Measurements from ENCODE around the gene KIAA0040.

The KIAA0040 gene

DNA sequence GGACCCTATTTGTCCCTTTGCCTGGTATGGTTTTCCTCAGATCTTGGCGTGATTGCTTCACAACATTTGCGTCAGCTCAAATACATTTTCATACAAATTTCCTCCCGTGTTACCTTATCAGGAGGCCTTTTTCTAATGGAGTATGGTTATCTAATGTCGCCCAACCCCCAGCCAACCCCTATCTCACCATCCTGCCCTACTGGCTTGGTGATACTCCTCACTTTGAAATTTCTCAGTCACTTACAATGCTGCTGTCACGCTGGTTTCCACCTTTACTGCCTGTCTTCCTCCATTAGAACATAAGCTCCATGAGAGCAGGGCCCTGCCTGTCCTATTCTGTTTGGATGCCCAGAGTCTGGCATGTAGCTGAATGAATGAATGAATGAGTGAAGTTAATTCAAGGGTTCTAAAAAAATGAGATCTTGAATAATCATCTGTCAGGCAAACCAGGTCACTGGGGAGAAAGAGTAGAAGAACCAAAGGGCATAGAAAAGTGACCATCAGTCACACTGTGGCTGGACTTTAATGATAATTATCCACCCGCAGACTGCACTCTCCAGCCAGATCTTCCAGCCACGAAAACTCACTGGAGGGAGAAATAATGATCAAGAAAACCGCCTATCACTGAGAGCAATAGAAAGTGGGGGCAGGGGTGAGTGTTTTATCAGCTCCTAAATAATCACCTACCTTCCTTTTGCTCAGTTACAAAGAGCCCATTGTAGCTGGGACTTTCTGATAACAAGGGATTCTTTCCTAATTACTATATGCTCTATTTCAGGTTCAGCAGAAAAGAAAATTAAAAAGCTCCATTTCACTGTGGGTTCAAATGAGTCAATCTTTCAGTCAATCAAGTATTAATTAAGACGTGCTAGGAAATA lies 21.3 kb downstream of the KIAA0040 start:
- DNase-seq (ENCODE audit: low spot score), result no peak

DNA sequence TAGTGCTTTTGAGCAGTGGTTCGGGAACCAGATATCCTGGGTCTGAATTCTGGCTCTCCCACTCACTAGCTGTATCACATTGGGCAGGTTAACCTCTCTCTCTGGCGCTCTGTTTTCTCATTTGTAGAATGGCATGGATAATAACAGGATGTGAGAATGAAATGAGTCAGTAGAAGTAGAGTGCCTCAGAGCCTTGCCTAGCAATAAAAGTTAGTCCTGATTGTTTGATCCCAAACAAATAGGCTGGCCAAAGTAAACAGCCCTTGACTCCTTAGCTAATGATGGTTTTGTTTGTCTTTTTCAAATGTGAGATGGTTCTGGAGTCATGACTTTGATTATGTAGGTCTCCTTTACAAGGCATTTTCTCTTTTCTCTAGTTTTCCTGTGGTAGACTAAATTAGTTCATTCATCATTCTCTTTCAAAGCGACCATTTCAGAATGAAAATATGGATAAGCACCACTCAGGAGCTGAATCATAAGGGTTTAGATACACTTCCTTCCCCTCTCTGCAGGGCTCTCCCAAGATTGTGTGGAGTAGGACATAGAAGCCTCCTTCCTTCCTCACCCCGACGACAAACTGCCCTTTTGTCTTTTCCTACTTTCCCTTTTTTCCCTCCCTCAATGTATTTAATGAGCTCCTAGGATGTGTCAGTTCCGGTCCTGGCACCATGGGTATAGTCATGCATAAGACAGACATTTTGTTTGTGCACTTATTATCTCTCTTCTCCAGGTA lies 23.1 kb downstream of the KIAA0040 start:
- DNase-seq (ENCODE audit: low spot score), result no peak

DNA sequence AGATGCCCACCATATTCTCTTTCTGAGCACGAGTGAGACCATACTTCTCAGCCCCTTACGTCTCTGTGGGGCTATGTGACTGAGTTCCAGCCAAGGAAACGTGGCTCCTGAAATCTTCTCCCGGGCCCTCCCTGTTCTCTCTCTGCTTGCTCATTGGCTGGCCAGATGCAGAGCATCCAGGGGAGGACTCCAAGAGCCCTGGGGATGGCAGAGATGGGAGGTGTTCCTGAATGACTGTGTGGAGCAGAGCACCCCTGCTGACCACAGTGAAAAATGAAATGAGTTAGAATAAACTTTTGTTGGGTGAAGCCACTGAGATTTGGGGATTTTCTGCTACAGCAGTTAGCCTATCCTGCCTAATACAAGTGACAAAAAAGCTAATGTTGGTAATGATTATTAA lies 23.8 kb downstream of the KIAA0040 start:
- DNase-seq (ENCODE audit: low spot score), result no peak

DNA sequence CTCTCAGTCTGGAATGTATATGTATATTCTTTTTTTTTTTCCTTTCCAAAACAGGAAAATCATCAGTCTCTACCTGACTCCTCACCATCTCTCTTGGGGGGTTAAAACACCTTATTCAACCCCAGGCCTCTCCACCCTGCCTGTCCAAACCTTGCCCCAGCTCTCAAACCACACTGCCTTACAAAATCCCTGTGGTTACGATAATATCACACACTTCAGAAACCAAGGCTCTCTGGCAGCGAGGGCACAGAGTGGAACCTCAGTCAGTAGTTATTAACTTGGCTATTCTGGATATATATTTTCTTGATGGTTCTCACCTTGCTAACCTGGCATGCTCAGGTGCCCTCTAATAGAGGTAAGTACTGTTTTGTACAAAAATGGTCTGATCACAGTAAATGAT lies 24.7 kb downstream of the KIAA0040 start:
- DNase-seq (ENCODE audit: low spot score), result no peak

DNA sequence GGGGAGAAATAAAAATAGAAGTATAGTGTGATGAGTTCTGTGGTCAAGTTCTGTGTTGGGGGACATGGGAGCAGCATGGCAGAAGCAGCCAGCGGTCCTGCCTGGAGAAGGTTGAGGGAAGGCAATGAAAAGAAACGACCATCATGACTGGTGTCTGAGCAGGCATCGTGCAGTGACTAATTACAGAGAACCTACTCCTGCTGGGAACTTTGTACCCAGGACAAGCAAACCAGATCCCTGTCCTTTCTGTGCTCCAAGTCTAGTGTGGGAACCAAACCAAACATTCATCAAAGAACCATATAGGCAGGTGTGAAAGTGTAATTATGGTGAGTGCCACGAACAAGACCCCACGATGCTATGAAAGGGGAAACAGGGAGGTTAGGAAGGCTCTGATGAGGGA lies 25.8 kb downstream of the KIAA0040 start:
- DNase-seq (ENCODE audit: low spot score), result no peak

DNA sequence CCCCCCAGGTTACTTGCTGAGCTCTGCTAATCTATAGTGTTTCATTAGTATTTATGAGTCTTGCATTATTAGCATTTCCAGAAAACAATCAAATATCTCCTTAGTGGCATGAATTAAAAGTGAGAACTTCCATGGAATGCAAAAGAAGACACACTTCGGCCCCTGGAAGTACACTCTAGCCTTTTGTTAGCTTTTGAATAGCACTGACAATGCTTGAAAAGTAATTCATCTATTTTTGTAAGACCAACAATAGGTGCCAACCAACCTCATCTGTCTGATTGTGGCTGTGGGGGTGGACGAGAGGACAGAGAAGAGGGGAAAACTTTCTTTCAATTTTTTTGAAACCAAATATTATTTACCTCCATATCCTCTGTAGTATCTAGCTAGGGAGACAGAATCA lies 27.8 kb downstream of the KIAA0040 start:
- DNase-seq (ENCODE audit: low spot score), result no peak

DNA sequence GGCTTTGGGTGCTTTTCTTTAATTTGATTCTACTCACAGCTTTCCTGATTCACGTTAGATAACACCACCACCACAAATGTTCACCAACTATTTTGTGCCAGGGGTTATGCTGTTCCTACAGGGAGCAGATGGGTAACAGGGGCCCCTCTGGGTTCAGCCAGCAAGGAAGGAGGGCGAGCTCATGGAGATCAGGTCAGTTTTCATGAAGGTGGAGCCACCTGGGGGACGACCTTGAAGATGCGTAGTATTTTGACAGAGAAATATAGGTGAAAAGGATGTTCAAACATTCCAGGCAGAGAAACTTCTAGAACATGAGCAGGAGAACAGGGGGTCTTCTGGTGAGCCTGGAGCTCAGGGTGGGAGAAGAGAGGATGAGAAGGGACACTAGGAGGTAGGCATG lies 28.9 kb downstream of the KIAA0040 start:
- no peak for DNase-seq (ENCODE audit: low spot score)

DNA sequence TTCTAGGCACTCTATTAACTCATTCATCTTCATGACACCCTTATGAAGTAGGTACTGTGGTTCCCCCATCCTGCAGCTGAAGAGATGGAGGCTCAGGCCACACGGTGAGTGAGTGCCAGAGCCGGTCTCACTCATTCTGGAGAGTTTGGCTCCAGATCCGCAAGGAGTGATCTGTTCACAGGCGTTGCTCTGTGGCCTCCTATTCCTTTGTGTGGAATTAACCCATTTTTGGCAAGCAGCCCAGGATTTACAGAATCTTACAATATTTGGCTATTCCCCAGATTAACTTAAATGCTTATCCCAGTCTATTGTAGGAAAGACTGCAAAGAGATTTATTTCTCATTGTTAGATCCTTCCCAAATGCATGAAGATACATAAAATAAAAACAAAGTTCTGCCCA lies 29.6 kb downstream of the KIAA0040 start:
- DNase-seq (ENCODE audit: low spot score), result no peak

DNA sequence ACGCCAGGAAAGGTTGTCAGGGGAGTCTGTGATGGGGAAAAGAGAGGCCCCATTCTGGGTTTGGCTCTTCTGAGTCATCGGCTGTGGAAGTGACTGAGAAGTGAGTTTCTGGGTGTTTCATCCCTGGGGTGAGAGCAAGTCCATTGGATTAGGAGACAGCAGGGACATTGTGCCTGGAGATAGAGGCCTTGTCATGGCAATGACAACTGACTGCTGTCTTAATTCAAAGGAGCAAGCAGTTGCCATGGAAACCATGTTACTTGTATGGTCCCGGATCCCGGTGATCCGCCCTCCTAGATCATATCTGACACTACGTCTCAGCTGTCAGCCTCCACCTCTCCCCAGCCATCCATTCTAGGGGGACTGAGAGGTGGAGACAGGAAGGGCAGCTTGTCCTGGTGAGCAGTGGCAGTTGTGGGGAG lies 34.4 kb downstream of the KIAA0040 start:
- DNase-seq (ENCODE audit: low spot score), result no peak

DNA sequence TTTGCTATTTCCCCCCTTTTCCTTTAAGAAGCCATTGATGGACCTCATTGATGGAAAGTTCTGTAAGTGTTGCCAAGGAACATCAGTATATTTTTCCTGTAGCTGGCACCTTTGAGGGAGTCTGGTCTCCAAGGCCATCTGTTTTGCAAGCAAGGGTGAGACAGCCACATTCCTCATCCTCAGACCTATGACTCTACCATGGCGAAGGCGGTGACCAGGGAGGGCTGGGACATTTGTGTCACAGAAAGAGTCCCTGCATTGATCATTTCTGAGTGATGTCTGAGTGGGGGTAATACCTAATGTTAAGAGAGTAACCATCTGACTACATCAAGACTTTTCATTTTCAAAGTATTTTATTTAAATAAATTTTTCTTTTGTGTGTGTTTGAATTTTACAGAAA lies 35.4 kb downstream of the KIAA0040 start:
- DNase-seq (ENCODE audit: low spot score), result no peak

DNA sequence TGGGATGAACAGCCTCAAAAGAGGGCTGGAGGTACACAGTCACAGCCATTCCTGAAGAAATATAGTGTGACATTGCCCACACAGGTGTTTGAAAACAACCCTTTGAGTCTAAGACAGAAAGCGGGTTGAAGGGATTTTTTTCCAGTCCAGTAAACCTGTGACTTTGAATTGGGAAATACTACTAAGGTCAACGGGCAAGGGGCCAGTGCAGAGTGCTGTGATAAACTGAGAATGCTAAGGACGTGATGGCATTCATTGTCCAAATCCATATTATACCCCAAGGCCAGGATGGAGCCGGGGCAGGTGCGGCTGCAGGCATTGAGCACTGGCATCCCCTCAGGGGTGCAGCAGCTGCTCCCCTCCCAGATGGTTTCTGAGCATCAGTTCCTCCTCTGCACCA lies 36.6 kb downstream of the KIAA0040 start:
- no peak for DNase-seq (ENCODE audit: low spot score)

DNA sequence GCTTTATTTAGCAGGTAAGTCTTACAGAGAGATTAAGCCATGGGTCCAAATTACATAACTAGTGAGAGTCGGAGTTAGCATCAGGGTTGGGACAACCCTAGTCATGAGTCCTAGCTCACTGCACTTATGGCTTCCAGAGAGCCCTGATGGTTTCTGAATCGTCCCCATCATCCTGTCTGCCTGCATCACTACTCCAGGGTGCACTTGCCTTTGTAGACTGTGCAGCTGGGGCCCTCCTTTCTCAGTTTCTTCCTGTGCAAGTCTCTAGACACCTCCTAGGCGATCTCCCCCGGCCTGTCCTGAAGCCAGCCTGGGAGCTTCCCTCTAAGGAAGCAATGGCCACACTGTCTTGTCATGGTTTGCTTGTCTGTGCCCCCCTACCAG lies 37.1 kb downstream of the KIAA0040 start:
- no peak for DNase-seq (ENCODE audit: low spot score)

DNA sequence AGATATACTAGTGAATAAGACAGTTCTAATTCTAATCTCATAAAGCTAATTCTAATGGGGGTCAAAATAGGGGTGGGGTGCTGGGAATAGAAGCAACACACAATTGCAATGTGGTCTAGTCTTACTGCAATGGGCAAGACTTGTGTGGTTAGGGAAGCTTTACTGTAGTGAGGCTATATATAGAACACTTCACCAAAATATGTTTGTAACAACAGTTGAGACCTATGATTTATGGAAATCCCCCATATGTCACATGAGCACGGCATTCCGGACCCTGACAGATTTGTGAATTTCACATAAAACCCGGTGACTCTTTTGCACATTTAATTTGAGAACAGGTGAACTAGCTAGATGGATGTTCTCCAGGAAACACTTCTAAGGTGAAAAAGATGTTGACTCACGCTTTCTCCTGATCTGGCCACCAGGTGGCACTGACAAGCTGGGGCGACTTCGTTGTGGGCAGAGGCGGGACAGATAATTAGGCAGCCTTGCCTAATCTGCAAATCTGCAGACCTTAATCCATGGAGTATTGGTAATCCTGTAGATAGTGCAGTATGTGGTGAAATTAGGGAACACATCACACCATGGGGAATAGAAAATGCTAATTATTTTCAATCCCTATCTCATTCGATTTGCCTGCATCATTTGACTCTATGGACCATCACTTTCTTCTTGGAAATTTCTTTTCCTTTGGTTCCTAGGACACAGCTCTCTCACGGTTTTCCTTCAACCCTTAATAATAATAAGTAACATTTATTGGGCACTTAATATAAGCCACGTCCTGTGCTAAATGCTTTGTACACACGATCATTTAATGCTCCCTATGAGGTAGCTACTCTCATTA lies 37.7 kb downstream of the KIAA0040 start:
- DNase-seq (ENCODE audit: low spot score), result peak; percentile 81

DNA sequence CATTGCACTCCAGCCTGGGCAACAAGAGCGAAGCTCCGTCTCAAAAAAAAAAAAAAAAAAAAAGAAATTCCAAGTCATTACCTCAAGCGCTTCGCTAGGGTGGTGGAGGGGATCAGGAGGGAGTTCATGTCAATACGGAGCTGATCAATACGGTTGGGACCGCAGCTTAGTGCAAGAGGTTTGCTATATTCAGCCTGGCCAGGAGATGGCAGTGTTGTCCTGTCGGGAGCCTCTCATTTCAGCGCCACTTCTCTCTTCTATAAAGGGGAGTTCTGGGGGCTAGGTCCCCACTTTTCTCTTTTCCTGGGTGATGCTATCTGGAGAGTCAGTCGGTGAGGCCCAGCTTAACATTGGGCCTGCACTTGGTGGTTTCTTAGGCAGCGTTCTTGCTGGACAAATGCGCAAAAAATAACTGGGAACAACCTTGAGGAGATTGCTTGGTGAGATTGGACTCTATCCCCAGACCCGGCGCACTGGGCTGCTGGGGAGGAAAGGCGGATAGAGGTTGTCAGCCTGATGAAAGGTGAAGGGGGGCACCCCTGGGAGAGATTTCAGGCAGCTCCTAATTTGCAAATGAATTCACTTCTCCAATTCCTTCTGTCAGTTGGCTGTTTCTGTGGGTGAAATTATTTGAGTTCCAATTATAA lies 40.4 kb downstream of the KIAA0040 start:
- peak; percentile 75 for DNase-seq (ENCODE audit: low spot score)

DNA sequence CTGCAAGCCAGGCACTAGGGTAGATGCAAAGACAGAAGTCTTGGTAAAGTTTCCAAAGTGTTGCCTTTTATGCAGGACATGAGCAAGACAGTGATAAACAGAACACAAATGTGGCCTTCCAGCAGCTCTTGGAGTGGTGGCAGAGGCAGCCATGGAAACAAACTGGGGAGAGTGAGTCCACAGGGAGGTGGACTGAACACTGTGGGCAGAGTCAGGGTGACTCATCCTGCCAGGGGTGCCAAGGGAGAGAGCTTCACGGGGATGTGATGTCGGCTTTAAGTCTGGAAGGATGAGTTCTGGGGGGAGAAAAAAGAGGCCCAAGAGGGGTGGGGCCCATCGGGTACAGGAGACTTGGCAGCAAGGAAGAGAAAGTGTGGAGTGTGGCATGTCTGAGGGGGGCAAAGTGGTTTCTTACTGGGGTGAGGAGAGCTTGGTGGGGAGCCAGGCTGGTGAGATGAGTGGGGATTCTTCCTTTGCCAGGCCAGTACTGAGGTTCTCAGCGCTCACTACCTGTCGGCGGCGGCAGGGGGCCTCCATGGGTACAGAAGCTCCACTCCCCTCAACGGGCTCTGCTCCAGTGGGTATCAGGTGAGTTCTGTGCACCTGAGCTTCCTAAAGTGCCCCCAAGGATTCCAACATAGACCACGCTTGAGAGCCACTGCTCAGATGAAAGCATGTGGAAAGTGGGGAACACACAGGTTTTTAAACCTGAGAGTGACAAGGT lies 41.8 kb downstream of the KIAA0040 start:
- no peak for DNase-seq (ENCODE audit: low spot score)

DNA sequence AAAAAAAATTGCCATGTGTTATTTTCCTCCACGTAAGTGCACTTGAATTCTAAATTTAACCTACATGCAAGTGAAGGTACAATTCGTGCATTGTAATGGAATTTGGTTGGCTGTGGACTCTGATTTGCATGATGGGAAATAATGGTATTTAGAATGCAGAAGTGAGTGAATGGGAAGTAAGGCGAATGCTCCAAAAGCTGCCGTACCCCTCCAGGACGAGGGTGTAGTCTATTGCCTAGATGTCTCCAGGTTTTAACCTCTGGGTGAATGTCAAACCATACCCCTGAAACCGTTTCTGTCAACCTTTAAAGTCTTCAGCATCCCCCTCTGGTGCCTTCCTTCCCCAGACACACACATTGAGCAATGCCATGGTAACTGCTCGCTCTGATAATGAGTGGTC lies 44.5 kb downstream of the KIAA0040 start:
- DNase-seq (ENCODE audit: low spot score), result no peak

DNA sequence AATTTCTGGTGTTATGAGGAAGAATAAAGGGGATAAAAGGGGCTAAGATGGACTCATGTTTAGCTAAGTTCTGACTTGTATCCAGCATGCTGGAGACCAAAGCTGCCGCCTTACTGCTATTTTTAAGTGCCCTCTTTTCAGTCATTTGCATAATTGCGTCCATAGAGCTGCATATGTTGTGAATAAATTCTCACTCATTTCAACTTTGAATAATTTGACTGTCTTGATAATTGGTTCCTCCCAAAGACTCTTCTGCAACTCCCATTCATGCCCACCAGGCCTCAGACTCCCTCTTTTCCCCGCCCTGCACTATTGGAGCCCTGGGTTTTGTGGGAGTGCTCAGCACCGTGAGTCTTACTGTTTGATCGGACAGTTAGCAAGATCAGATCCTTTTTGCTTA lies 45.0 kb downstream of the KIAA0040 start:
- no peak for DNase-seq (ENCODE audit: low spot score)

DNA sequence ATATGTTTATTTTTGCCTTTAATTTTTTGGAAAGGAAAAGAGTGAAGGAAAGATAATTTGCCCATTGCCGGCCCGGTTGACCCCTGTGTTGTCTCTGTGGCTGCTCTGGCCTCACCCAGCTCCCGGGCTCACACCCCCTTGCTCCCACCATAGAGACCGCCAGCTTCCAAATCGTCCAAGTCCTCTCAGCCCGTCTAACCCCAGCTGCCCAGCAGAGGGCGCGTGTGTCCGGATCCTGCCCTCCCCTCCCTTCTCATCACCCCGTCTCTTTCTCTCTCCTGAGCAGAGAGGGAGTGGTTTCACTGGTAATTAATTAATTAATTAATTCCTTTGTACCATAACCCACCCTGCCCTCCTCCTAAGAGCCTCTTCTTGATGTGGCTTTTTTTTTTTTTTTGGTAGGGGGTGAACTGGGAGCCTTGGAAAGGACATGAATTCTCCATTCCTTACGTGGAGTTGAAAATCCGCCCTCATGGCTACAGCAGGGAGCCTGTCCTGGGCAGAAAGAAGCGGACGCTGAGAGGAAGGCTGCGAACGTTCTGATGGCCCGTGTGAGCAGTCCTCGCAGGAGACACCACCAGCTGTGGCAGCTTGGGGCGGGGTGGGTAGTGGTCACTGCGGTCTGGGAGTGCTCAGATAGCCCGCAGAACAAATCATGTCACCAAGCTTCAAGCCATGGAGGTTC lies 45.9 kb downstream of the KIAA0040 start:
- DNase-seq (ENCODE audit: low spot score), result peak; percentile 63

DNA sequence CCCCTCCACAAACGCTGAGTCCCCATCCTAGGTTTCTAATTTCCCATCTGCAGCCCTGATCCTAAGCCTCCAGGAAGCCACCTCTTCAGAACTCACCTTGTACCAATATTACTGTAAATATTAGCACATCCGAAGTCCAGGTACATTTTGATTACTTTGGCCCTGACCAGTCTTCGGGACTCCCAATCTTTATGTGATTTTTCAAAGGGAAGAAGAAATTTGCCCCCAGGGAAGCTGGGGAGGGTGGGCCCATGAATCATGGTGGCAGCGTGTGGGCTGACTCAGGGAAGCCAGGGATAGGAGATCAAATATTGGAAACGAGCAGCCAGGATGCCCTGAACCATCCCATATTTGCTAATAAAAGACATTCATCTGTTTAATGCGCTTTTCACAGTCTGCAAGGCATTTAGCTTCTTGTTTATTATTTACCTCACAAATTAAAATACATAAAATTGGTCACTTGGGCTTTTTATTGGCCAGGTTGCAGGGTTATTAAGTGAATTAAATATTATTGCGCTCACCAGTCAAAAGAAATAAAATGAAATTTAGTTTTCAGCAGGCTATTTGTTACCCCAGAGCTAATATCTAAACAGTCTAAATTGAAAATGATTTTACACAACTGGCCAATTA lies 46.6 kb downstream of the KIAA0040 start:
- DNase-seq (ENCODE audit: low spot score), result no peak

DNA sequence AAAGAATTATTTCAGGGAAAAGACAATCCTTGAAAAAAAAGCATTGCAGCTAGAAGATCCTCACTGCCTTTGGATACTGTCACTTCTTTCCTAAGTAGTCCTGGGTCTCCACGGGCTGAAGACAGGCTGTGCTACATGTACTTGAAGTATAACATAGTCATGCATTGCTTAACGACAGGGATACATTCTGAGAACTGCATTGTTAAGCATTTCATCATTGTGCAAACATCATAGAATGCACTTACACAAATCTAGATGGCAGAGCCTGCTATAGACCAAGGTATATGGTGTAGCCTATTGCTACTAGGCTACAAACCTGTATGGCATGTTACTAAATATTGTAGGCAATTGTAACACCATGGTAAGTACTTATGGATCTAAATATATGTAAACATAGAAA lies 54.0 kb downstream of the KIAA0040 start:
- DNase-seq (ENCODE audit: low spot score), result no peak
